ENCODE data around the gene UGT8. TPM values are rescaled to one million over a fixed set of nuclear protein-coding genes. Genes with fewer than 3 reads are reported as not detected.
"Not testable (repeated sequence)": the region's sequence is repeated elsewhere in the genome, so short reads cannot be mapped to it uniquely, and the experiment has no call there.

Gene UGT8
- total RNA-seq, 2 experiments from 2014 or later, result 0.11 TPM; not detected in 1

GRCh38 chr4:114577386-114577785 is 21.2 kb upstream of the UGT8 start:
- intact Hi-C loops (cut with DNase I, micrococcal nuclease), result no loop called here
- peaks cover 4% of the 10 kb centered on the region for H3K27me3 Mint-ChIP-seq
- Histone ChIP-seq H3K4me3 (ENCODE audit: low read length) (no peak overlapping the region), H3K9me3 (ENCODE audit: control insufficient read depth in 1 of 2, insufficient read depth in 1 of 2, low read length in 2 of 2) (no peaks in the 10 kb centered on the region), H3K27ac (ENCODE audit: low read depth in 1 of 2, low read length in 2 of 2) (no peak overlapping the region), H3K4me1 (ENCODE audit: insufficient read depth, low read length) (no peaks in the 10 kb centered on the region), H3K36me3 (ENCODE audit: insufficient read depth, low read length) (no peaks in the 10 kb centered on the region), H3K27me3 (ENCODE audit: control insufficient read depth in 1 of 2, insufficient read depth in 2 of 2, low read length in 2 of 2) (no peaks in the 10 kb centered on the region)
- POLR2A ChIA-PET, result no interaction called here
- no peaks in the 10 kb centered on the region for H3K36me3 Mint-ChIP-seq (ENCODE audit: low read depth)
- no peak for ATAC-seq (ENCODE audit: poor library complexity)
- H3K4me1 Mint-ChIP-seq (ENCODE audit: low read depth), result no peaks in the 10 kb centered on the region
- CTCF ChIA-PET, result no interaction called here
- H3K9me3 Mint-ChIP-seq, result peaks cover 8% of the 10 kb centered on the region
- H3K27ac Mint-ChIP-seq, result no peak overlapping the region
- no peak overlapping the region for H3K4me3 Mint-ChIP-seq
- TF ChIP-seq, protein P1, sequence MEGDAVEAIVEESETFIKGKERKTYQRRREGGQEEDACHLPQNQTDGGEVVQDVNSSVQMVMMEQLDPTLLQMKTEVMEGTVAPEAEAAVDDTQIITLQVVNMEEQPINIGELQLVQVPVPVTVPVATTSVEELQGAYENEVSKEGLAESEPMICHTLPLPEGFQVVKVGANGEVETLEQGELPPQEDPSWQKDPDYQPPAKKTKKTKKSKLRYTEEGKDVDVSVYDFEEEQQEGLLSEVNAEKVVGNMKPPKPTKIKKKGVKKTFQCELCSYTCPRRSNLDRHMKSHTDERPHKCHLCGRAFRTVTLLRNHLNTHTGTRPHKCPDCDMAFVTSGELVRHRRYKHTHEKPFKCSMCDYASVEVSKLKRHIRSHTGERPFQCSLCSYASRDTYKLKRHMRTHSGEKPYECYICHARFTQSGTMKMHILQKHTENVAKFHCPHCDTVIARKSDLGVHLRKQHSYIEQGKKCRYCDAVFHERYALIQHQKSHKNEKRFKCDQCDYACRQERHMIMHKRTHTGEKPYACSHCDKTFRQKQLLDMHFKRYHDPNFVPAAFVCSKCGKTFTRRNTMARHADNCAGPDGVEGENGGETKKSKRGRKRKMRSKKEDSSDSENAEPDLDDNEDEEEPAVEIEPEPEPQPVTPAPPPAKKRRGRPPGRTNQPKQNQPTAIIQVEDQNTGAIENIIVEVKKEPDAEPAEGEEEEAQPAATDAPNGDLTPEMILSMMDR (IDR thresholded peaks at IDR 0.05), result no peak
- DNase-seq, result no peak

DNA sequence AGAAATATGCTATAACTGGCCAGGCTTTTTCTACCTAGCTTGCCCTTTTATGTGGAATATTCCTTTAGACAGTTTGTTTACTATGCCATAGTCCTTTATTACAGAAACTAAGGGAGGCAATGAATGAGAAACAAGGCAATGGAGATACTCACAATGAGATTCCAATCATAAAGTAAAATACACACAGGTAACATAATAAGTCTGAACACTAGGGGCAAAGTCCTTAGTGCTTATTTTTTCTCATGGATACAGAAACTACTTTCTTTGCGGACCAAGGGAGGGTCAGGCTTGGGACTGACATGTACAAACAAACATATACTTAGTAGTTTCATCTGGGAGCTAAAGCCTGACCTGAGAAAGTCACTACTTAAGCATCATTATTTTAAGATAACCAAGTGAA is 16.0 kb upstream of the UGT8 start:
- Histone ChIP-seq H3K9me3 (ENCODE audit: control insufficient read depth in 1 of 2, insufficient read depth in 1 of 2, low read length in 2 of 2) (no peaks in the 10 kb centered on the region), H3K27me3 (ENCODE audit: control insufficient read depth in 1 of 2, insufficient read depth in 2 of 2, low read length in 2 of 2) (no peaks in the 10 kb centered on the region), H3K36me3 (ENCODE audit: insufficient read depth, low read length) (no peaks in the 10 kb centered on the region), H3K4me1 (ENCODE audit: insufficient read depth, low read length) (no peaks in the 10 kb centered on the region), H3K4me3 (ENCODE audit: low read length) (no peak overlapping the region), H3K27ac (ENCODE audit: low read depth in 1 of 2, low read length in 2 of 2) (no peak overlapping the region)
- no peaks in the 10 kb centered on the region for H3K36me3 Mint-ChIP-seq (ENCODE audit: low read depth)
- DNase-seq (no peak), ATAC-seq (ENCODE audit: poor library complexity) (no peak)
- ChIA-PET POLR2A (no interaction called here), CTCF (no interaction called here)
- intact Hi-C loops (cut with DNase I, micrococcal nuclease), result no loop called here
- H3K27ac Mint-ChIP-seq, result no peak overlapping the region
- TF ChIP-seq, protein P1 (IDR thresholded peaks at IDR 0.05), result no peak
- H3K4me3 Mint-ChIP-seq, result no peak overlapping the region
- H3K9me3 Mint-ChIP-seq, result peaks cover 8% of the 10 kb centered on the region
- H3K27me3 Mint-ChIP-seq, result peaks cover 17% of the 10 kb centered on the region
- H3K4me1 Mint-ChIP-seq (ENCODE audit: low read depth), result no peaks in the 10 kb centered on the region

DNA sequence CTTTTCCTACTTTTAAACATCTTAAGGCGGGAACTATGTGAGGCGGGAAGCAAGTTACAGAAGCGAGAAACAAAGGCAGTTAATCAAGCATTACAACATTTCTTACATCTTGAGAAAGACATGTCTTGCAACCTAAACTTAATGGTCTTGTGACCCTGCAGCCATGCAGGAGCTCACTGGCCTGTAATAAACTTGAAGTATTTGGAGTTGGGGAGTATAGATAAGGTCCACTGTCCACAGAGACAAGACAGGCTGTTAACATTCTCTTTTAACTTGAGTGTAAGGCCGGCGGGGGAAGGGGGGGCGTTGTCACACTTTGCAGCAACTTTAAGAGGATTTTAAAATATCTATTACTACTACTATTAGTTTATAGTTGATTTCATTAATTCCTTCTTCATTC is 10.3 kb upstream of the UGT8 start:
- ChIA-PET CTCF (no interaction called here), POLR2A (no interaction called here)
- H3K4me1 Mint-ChIP-seq (ENCODE audit: low read depth), result no peaks in the 10 kb centered on the region

GRCh38 chr4:114590360-114590759 is 8.2 kb upstream of the UGT8 start:
- H3K36me3 Mint-ChIP-seq (ENCODE audit: low read depth); H3K4me1 Mint-ChIP-seq (ENCODE audit: low read depth); H3K4me1 ChIP-seq (ENCODE audit: insufficient read depth, low read length); CTCF ChIA-PET; H3K27ac ChIP-seq (ENCODE audit: low read depth in 1 of 2, low read length in 2 of 2); POLR2A ChIA-PET; H3K9me3 Mint-ChIP-seq; DNase-seq; ATAC-seq (ENCODE audit: poor library complexity); H3K27me3 ChIP-seq (ENCODE audit: control insufficient read depth in 1 of 2, insufficient read depth in 2 of 2, low read length in 2 of 2); H3K4me3 ChIP-seq (ENCODE audit: low read length); H3K36me3 ChIP-seq (ENCODE audit: insufficient read depth, low read length); H3K4me3 Mint-ChIP-seq; H3K27ac Mint-ChIP-seq; intact Hi-C loops (cut with DNase I, micrococcal nuclease); H3K9me3 ChIP-seq (ENCODE audit: control insufficient read depth in 1 of 2, insufficient read depth in 1 of 2, low read length in 2 of 2): not testable (repeated sequence)
- H3K27me3 Mint-ChIP-seq, result peaks cover 19% of the 10 kb centered on the region

More for the DNA sequence above, 10.3 kb upstream of the UGT8 start:
- Mint-ChIP-seq H3K4me3 (no peak overlapping the region), H3K27me3 (peaks cover 6% of the 10 kb centered on the region), H3K9me3 (no peaks in the 10 kb centered on the region), H3K27ac (no peak overlapping the region), H3K36me3 (ENCODE audit: low read depth) (no peaks in the 10 kb centered on the region)
- intact Hi-C loops (cut with DNase I, micrococcal nuclease), result no loop called here
- no peaks in the 10 kb centered on the region for H3K4me1 ChIP-seq (ENCODE audit: insufficient read depth, low read length)
- no peak for ATAC-seq (ENCODE audit: poor library complexity)
- TF ChIP-seq, protein P1 (IDR thresholded peaks at IDR 0.05), result no peak
- no peak for DNase-seq
- H3K9me3 ChIP-seq (ENCODE audit: control insufficient read depth in 1 of 2, insufficient read depth in 1 of 2, low read length in 2 of 2), result no peaks in the 10 kb centered on the region
- H3K36me3 ChIP-seq (ENCODE audit: insufficient read depth, low read length), result no peaks in the 10 kb centered on the region
- H3K27ac ChIP-seq (ENCODE audit: low read depth in 1 of 2, low read length in 2 of 2), result no peak overlapping the region
- H3K27me3 ChIP-seq (ENCODE audit: control insufficient read depth in 1 of 2, insufficient read depth in 2 of 2, low read length in 2 of 2), result no peaks in the 10 kb centered on the region
- no peak overlapping the region for H3K4me3 ChIP-seq (ENCODE audit: low read length)
